ENCODE measurements around the gene ST6GALNAC1. TPM values are rescaled to one million over a fixed set of nuclear protein-coding genes. Genes with fewer than 3 reads are reported as not detected.
A peak's percentile ranks its signal among the peaks of the same experiment; 100 is the strongest.

Gene ST6GALNAC1
- total RNA-seq, 1 donor from 2014 or later = 0.77 TPM

- H3K9me3 Mint-ChIP-seq (ENCODE audit: unreplicated experiment) = no peaks in the 10 kb centered on the region
- H3K4me3 Mint-ChIP-seq (ENCODE audit: unreplicated experiment) = no peak overlapping the region
- TF ChIP-seq CTCF (IDR thresholded peaks at IDR 0.05; ENCODE audit: unreplicated experiment) = no peak
- no peaks in the 10 kb centered on the region for H3K36me3 Mint-ChIP-seq (ENCODE audit: low read depth, unreplicated experiment)
- no peak for DNase-seq (ENCODE audit: low spot score)
- peaks cover 17% of the 10 kb centered on the region for H3K4me1 Mint-ChIP-seq (ENCODE audit: unreplicated experiment)
- no peak overlapping the region for H3K27ac Mint-ChIP-seq (ENCODE audit: unreplicated experiment)
- peaks cover 1% of the 10 kb centered on the region for H3K27me3 Mint-ChIP-seq (ENCODE audit: unreplicated experiment)
These were observed 1.4 kb upstream of the ST6GALNAC1 start for GRCh38 chr17:76644995-76645394.

DNA sequence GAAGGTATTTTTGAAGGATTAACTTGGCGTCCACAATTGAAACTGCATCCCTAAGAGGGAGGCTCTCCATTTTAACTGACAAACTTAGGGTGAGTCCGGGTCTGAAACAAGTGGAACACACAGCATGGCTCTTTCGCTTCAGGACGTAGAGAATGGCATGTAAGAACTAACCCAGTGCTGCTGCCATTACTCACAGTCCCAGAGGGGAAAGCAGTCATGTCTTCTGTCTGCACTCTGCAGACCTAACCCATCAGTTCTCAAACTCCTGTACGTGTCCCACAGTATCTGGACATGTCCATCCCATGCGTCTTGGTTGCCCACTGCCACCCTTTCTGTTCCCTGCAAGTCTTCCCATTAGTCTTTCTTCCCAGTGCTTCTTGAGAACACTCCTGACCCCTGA lies 563 bp downstream of the ST6GALNAC1 start:
- no peak for TF ChIP-seq CTCF (IDR thresholded peaks at IDR 0.05; ENCODE audit: unreplicated experiment)
- peak overlapping the region; percentile 58 for H3K4me3 Mint-ChIP-seq (ENCODE audit: unreplicated experiment)
- no peaks in the 10 kb centered on the region for H3K27me3 Mint-ChIP-seq (ENCODE audit: unreplicated experiment)
- peak overlapping the region; percentile 58 for H3K27ac Mint-ChIP-seq (ENCODE audit: unreplicated experiment)
- no peaks in the 10 kb centered on the region for H3K9me3 Mint-ChIP-seq (ENCODE audit: unreplicated experiment)
- no peak for DNase-seq (ENCODE audit: low spot score)
- no peaks in the 10 kb centered on the region for H3K36me3 Mint-ChIP-seq (ENCODE audit: low read depth, unreplicated experiment)
- H3K4me1 Mint-ChIP-seq (ENCODE audit: unreplicated experiment) = peaks cover 17% of the 10 kb centered on the region

DNA sequence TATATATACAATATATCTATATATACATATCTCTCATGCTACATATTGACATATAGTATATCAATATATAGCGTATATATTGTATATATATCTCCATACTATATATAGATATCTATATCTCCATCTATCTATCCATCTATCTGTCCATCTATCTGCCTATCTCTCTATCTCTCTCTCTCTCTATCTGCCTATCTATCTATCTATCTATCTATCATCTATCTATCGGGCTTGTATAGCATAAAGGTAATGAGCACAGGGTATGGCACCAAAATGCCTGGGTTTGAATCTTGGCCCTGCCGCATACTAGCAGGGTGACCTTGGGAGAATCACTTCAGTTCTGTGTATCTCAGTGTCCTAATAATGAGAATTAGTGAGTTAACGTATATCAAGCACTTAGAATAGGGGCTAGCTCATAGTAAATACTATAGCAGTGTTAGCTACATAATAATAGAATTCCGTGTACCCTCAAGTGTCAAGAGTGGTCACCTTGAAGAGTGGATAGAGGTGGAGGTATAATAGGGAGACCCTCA lies 1.5 kb downstream of the ST6GALNAC1 start:
- TF ChIP-seq CTCF (IDR thresholded peaks at IDR 0.05; ENCODE audit: unreplicated experiment) = no peak
- Mint-ChIP-seq H3K36me3 (ENCODE audit: low read depth, unreplicated experiment) (no peaks in the 10 kb centered on the region), H3K27me3 (ENCODE audit: unreplicated experiment) (no peaks in the 10 kb centered on the region), H3K4me1 (ENCODE audit: unreplicated experiment) (peaks cover 17% of the 10 kb centered on the region), H3K27ac (ENCODE audit: unreplicated experiment) (no peak overlapping the region), H3K4me3 (ENCODE audit: unreplicated experiment) (no peak overlapping the region), H3K9me3 (ENCODE audit: unreplicated experiment) (no peaks in the 10 kb centered on the region)
- DNase-seq (ENCODE audit: low spot score) = no peak

DNA sequence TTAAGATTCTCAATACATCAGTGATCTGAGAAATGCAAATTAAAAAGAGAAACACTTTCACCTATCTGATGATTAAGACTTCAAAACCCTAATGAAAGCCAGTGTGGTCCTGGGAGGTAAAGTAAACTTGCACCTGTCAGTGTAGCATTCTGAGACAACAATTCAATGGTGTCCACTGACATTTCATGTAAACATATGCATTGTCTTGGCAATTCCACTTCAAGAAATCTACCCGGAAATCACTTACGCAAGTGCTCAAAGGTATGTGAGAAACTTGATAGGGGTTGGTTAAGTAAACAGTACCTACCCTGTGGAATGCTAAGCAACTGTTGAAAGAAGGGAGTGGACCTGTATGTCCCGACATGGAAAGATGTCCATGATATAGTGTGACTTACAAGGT lies 2.1 kb downstream of the ST6GALNAC1 start:
- H3K9me3 Mint-ChIP-seq (ENCODE audit: unreplicated experiment) = no peaks in the 10 kb centered on the region
- no peak for TF ChIP-seq CTCF (IDR thresholded peaks at IDR 0.05; ENCODE audit: unreplicated experiment)
- no peak for DNase-seq (ENCODE audit: low spot score)
- peaks cover 17% of the 10 kb centered on the region for H3K4me1 Mint-ChIP-seq (ENCODE audit: unreplicated experiment)
- no peaks in the 10 kb centered on the region for H3K36me3 Mint-ChIP-seq (ENCODE audit: low read depth, unreplicated experiment)
- H3K27me3 Mint-ChIP-seq (ENCODE audit: unreplicated experiment) = no peaks in the 10 kb centered on the region
- no peak overlapping the region for H3K27ac Mint-ChIP-seq (ENCODE audit: unreplicated experiment)
- H3K4me3 Mint-ChIP-seq (ENCODE audit: unreplicated experiment) = no peak overlapping the region

DNA sequence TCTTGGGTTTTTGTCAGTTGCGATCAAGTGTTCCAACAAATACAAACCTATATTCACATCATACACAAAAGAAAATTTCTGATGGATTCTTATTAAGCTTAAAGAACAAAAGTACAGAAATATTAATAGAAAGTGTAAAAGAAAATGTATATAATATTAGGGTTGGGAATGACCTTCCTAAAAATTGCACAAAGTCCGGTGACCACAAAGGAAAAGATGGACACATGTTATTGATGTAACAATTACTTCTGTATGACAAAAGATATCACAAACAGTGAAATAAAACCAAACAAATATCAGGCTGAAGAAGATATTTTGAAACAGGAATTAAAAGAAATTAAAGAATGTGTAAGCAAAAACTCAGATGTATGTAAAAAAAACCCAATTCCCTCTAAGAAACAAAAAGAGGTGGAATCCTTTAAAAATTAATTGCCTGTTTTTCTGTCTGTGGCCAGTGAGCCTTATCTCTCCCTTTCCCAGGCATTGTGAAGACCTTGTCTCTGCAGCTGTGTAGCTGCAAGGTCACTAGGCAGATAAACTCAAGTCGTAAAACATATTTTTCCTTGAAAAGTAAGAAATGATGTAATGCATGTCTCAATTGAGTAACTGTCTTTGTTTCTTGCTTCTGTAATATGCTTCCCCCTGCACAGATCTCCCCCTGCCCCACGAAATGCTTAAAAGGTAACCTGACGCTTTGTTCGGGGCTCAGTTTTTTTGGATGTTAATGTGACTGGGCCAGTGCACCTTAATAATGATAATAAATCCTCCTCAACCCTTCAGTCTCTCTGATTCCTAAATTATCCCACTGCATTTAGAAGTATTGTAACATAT lies 2.8 kb downstream of the ST6GALNAC1 start:
- H3K4me3 Mint-ChIP-seq (ENCODE audit: unreplicated experiment) = no peak overlapping the region
- no peaks in the 10 kb centered on the region for H3K36me3 Mint-ChIP-seq (ENCODE audit: low read depth, unreplicated experiment)
- TF ChIP-seq CTCF (IDR thresholded peaks at IDR 0.05; ENCODE audit: unreplicated experiment) = no peak
- no peak for DNase-seq (ENCODE audit: low spot score)
- no peaks in the 10 kb centered on the region for H3K9me3 Mint-ChIP-seq (ENCODE audit: unreplicated experiment)
- H3K27ac Mint-ChIP-seq (ENCODE audit: unreplicated experiment) = no peak overlapping the region
- H3K4me1 Mint-ChIP-seq (ENCODE audit: unreplicated experiment) = peaks cover 17% of the 10 kb centered on the region
- H3K27me3 Mint-ChIP-seq (ENCODE audit: unreplicated experiment) = no peaks in the 10 kb centered on the region
